ENCODE measurements around the gene LRIG1.
A peak's percentile ranks its signal among the peaks of the same experiment; 100 is the strongest.

LRIG1 gene

GRCh38 chr3:66376568-66376967 lies 124.3 kb downstream of the LRIG1 start:
- no peak for DNase-seq (ENCODE audit: low read depth)
- no peak overlapping the region for H3K4me3 ChIP-seq (ENCODE audit: low read depth, low read length)
- no peak for TF ChIP-seq CTCF (IDR thresholded peaks at IDR 0.05; ENCODE audit: control insufficient read depth, extremely low read depth, insufficient read depth)

DNA sequence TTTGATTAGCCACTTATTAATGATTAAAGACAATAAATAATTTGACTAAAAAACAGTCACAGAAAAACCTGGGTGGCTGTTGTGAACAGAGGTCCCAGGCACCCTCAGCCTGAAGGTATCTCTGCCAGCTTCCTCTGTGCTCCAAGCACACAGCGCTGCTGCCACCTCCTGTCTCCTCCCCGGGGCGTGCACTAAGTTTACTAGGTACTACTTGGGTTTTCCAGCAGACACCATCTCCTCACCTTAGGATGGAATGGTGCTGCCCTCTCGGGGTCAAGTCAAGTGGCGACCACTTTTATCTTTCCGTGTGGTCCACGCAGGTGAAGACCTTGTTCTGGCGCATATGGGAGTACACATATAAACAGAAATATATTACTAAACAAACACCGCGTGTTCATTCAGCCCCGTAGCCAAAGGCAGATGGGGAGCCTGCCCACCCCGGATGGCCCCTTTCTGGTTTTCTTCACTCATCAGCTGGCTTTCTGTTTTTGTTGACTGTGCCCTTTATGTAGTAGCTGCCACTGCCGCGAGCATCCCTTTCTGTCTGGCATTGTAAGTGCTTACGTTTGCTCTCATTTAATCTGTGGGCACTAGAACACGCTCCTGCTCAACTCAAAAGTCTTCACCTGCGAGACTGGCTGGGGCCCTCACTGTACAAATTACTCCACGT lies 128.0 kb downstream of the LRIG1 start:
- DNase-seq (ENCODE audit: low read depth), result peak; percentile 77
- no peak overlapping the region for H3K4me3 ChIP-seq (ENCODE audit: low read depth, low read length)
- TF ChIP-seq CTCF (IDR thresholded peaks at IDR 0.05; ENCODE audit: control insufficient read depth, extremely low read depth, insufficient read depth), result peak; percentile 95

- no peak for TF ChIP-seq CTCF (IDR thresholded peaks at IDR 0.05; ENCODE audit: control insufficient read depth, extremely low read depth, insufficient read depth)
- no peak for DNase-seq (ENCODE audit: low read depth)
- H3K4me3 ChIP-seq (ENCODE audit: low read depth, low read length), result no peak overlapping the region
Observed at GRCh38 chr3:66371432-66371831, 129.4 kb downstream of the LRIG1 start.

DNA sequence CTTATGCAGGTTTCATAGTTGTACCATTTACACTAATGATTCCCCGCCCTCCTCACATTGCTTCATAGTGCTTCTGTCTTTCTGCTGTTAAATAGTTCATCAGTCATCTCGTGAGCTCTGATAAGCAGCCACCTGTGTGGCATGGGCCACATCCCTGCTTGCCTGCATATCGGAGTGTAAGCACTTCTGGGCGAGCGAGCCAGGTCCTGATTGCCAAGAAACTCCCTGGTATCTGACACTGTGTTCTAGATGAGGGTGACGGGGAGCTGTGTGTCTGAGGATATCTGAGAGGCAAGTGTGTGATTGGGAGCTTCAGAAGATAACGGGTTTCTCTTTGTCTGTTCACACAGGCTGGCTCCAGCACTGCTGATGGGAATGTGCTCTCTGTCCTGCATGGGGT lies 130.6 kb downstream of the LRIG1 start:
- no peak overlapping the region for H3K4me3 ChIP-seq (ENCODE audit: low read depth, low read length)
- no peak for TF ChIP-seq CTCF (IDR thresholded peaks at IDR 0.05; ENCODE audit: control insufficient read depth, extremely low read depth, insufficient read depth)
- no peak for DNase-seq (ENCODE audit: low read depth)

- H3K4me3 ChIP-seq (ENCODE audit: low read depth, low read length), result no peak overlapping the region
- no peak for TF ChIP-seq CTCF (IDR thresholded peaks at IDR 0.05; ENCODE audit: control insufficient read depth, extremely low read depth, insufficient read depth)
- no peak for DNase-seq (ENCODE audit: low read depth)
Observed at GRCh38 chr3:66367979-66368378, 132.8 kb downstream of the LRIG1 start.

- no peak overlapping the region for H3K4me3 ChIP-seq (ENCODE audit: low read depth, low read length)
- DNase-seq (ENCODE audit: low read depth), result no peak
- TF ChIP-seq CTCF (IDR thresholded peaks at IDR 0.05; ENCODE audit: control insufficient read depth, extremely low read depth, insufficient read depth), result no peak
Observed at GRCh38 chr3:66366747-66367146, 134.1 kb downstream of the LRIG1 start.

DNA sequence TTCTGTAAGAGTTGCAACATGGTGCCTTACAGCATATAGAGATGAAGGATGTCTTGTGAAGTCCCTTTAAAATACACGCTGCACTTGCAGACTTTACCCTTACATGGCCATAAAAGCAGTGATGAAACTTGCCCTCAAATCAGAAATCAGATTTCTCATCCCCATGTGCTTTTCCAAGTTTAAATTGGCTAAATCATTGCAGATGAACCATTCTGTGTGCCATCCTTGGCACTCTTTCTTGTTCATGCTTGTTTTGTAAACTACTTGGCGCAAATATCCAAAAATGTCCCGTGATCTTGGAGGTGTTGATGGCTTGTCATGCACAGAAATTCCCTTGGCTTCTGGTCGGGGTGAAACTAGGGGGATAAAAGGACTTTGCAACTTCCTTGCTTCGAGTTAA lies 135.7 kb downstream of the LRIG1 start:
- no peak overlapping the region for H3K4me3 ChIP-seq (ENCODE audit: low read depth, low read length)
- DNase-seq (ENCODE audit: low read depth), result no peak
- no peak for TF ChIP-seq CTCF (IDR thresholded peaks at IDR 0.05; ENCODE audit: control insufficient read depth, extremely low read depth, insufficient read depth)
